ENCODE results near the gene FOCAD.

- TF ChIP-seq CTCF (conservative IDR thresholded peaks at IDR 0.05 in 1 of 2, IDR thresholded peaks at IDR 0.05 in 1 of 2; ENCODE audit: extremely low read depth in 1 of 2, insufficient read depth in 1 of 2, low read depth in 1 of 2, low read length in 2 of 2): no peak
- TF ChIP-seq EZH2 (IDR thresholded peaks at IDR 0.05; ENCODE audit: borderline replicate concordance, low read length): no peak
These were observed 164.4 kb downstream of the FOCAD start for GRCh38 chr9:20848490-20848889.
